NCI-H524 (cell line): ENCODE data around the gene RNF225.
A peak's percentile ranks its signal among the peaks of the same experiment; 100 is the strongest.
"Not testable (repeated sequence)": the region's sequence is repeated elsewhere in the genome, so short reads cannot be mapped to it uniquely, and the experiment has no call there.

Experiments used
- DNase-seq, 2 experiments: peaks; one replicate each; lab custom pipeline; 2025; lab: John Stamatoyannopoulos, UW

The RNF225 gene

GRCh38 chr19:58362272-58362994, 33.0 kb upstream of the RNF225 start, which contains the start of gene ZNF497:
Gene ZNF497, minus strand, starts transcription at chr19:58362751. Its CDS starts 5,116 bp downstream, at chr19:58357635.
- peak; percentile 95 to 97 for DNase-seq

DNA sequence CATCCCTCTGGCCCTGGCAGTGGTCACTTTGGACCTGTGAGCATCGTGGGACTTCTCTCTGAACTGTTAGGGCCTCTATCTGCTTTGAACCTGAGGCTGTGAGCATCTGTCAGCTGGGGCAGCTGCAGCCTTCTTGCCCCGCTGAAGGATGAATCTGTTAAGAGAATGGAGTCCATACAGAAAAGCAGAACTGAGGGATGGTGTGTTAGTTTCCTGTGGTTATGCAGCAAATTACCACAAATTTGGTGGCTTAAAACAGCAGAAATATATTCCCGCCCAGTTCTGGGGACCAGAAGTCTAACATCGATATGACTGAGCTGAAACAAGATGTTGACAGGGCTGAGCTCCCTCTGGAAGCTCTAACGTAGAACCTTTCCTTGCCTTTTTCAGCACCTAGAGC, 31.3 kb upstream of the RNF225 start:
- DNase-seq: no peak

DNA sequence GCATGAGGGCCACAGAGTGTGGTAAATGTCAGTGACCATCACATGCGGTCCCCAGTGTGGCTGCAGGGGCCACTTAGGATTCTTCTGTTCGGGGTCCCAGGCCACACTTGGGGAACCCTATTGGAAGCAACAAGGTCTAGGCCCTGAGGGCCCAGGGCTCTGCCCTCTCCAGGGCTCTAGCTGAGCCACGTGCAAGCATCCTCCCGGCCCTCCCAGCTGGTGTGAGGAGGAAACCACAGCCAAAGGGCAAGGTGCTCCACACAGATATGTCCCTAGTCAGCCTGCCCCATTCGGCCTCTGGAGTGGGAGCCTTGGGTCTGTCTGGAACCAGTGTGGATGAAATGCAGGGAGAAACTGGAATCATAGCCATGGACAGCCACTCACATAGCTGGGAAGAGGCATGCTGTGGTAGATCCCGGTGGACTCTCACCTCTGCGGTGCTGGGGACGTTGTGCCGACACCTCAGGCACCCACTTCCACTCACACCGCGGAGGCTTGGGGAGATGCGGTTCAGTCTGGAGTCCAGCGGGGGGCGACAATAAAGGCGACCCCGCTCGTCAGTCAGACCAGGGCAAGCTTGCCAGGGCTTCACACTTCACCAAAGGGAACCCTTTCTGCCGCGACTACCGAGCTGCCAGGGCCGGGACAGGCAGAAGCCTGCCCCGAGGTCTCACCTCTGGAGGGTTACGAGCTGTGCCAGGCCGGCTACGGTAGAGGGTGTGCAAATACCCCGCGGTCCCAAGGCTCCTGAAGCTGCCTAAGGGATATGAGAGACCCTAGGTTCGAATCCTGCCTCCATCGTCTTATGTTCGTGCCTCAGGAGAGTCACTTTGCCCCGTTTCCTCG, 28.6 kb upstream of the RNF225 start:
- no peak for DNase-seq

DNA sequence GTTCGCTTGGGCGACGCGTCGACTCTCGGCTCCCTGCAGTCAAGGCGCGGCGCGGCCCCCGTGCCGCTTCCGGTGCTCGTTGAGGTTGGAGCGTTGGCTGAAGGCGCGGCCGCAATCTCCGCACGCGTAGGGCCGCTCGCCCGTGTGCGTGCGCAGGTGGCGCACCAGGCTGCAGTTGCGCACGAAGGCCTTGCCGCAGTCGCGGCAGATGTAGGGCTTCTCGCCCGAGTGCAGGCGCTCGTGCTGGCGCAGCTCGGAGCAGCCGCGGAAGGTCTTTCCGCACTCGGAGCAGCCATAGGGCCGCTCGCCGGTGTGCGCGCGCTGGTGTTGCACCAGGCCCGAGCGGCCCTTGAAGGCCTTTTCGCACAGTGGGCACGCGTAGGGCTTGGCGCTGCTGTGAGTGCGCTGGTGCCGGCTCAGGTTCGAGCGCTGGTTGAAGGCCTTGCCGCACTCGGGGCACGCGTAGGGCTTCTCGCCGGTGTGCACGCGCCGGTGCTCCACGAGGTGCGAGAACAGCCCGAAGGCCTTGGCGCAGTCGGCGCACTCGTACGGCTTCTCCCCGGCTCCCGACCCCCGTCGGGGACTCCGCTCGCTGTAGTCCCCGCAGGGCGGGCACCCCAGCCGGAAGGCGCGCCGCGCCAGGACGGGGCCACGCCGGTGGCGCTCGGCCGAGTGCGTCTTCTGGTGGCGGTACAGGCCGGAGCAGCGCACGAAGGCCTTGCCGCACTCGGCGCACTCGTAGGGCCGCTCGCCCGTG, 27.6 kb upstream of the RNF225 start:
- no peak for DNase-seq

GRCh38 chr19:58368561-58369360, 26.7 kb upstream of the RNF225 start:
- no peak for DNase-seq

DNA sequence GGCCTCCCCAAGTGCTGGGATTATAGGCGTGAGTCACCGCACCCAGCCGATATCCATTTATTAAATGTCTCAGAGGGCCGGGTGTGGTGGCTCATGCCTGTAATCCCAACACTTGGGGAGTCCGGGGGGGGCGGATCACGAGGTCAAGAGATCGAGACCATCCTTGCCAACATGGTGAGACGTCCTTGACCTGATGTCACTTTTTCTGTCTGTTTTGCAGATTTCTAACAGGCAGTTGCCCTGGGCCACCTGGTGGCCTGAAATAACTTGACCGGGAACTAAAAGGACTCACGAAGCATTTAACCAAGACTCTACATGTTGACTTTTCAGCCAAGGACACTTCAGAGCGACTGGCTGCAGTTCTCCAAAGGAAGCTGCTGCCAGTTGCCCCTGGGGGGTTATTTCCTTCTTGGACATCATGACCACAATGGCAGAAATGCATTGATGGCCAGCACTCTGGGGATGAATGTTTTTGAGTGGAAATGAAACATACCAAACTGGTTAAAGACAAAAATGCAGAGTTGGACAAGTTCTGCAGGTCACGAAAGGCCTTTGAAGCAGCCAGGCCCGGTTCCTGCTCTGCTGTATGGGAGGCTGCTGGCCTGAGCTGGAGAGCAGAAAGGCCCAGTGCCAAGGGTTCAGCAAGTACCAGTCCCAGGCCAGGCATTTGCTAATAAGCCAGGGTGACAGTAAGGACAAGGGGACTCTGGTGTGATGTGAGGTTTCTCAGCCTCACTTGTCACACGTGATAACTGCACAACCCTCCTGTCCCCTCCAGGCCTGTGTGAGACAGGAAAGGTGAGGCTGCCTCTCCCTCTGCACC, 22.9 kb upstream of the RNF225 start:
- no peak for DNase-seq

- no peak for DNase-seq
Observed at GRCh38 chr19:58374200-58374599, 21.3 kb upstream of the RNF225 start.

- DNase-seq: not testable (repeated sequence)
Observed at GRCh38 chr19:58376724-58377123, 18.7 kb upstream of the RNF225 start.

DNA sequence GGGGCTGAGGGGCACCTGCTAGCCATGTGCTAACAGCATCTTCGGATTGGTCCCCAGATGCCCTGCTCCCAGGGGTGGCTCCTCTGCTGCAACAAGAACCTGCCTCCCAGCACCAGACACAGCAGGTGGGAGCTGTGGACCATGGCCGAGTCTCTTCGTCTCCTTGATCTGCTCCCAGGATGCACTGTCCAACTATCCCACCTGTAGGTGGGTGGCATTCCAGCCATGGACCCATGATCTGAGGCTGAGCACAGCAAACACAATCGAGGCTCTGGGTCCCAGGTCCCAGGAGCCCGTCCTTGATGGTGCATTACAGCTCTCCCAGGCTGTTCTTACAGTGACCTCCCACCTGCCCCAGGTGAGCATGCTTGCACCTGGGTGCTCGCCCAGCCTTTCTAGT, 16.2 kb upstream of the RNF225 start:
- no peak for DNase-seq

GRCh38 chr19:58380037-58380661, 15.3 kb upstream of the RNF225 start:
- DNase-seq: no peak

DNA sequence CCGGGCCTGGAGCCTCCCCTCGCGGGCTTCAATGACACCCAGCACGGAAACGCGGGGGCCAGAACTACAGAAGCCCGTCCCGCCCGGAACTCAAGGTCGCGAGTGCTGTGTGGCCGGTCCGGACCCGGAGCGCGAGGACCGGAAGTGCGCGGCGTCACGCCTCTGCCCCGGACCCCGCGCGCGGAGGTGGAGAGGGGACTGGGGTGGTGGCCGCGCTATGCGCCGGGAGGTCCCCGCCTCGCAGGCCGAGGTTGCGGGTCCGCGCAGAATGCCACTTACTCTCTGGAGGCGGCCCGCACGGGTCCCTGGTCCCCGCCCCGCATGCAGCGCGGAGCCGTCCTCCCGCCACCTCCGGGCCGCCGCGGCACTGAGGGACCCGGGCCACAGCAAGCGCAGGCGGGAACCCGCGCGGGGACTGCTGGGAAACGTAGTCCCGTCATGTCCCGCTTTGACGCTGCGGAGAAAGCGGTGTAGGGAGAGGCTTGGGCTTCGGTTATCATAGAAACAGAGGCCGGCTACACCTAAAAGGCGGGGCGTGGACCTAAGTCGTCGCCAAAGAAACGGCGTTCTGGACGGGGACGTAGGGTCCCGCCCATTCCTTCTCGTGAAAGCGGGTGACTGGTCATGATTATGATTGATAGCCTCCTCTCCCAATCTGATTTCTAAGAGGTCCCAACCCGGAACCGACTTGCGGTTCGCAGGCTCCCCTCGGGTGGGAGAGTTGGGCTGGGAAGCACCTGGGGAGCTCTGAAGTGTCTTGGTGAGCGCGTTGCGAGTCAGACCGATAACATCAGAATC, 14.6 kb upstream of the RNF225 start, which contains the start of gene ZNF837:
TSS of gene ZNF837 (minus strand) at position 369 of the 798 bp plus-strand sequence. CDS start 11,698 bp downstream, outside the sequence.
- peak; percentile 100 for DNase-seq

- no peak for DNase-seq
Observed at GRCh38 chr19:58381460-58382212, 13.8 kb upstream of the RNF225 start.

GRCh38 chr19:58382997-58383603, 12.4 kb upstream of the RNF225 start:
- DNase-seq: no peak

DNA sequence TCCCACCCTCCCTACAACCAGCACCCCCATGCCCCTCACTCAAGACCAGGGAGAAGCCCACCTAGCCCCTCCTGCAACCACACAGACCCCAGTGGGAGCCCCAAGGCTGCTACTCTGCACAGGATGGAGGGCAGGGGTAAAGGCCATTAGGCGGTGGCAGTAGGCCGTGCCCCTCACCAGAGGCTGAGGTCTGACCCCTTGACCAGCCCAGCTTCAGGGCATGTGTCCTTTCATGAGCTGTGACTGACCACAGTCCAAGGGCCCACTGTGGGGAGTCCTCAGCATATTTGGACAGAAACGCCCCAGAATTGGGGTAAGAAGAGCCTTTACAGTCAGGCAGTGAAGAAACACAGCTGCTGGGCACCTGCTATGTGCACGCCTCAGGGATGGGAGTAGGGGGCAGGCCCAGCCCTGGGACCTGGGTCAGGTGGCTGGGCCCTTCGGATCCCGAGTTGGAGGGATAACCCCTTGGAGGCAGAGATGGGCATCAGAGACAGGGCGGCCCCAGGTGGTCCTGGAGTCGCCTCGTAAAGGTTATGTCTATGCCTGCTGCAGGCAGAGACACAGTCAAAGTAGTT, 10.1 kb upstream of the RNF225 start:
- no peak for DNase-seq

DNA sequence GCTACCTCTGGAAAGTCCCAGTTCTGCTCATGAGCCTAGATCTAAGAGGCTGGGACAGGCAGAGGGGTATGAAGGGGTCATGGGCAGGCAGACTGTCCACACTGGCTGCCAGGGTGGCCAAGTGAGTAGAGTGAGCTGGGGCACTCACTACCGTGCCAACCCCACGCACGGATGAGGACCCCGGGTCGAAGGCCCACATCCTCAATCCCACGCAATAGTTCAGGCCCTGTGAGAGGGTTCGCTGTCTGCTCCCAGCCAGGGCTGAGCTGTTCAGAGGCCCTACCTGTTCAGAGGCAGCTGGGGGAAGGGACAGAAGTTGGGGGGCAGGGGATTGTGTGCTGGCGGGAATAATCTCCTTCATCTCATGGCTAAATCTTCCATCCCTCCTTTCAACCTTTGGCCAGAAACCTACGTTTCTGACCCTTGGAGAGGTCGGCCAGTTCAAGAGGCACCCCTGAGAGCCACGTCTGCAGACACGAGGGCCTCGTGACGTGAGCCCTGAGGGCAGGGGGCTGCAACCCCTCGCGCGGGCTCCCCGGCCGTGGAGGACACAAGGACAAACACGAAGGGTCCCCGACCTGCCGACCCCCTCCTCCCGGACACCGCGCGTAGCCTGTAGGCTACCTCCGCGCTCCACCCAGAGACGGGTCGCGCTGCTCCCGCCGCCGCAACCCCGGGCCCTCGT, 9.4 kb upstream of the RNF225 start:
- DNase-seq: no peak

DNA sequence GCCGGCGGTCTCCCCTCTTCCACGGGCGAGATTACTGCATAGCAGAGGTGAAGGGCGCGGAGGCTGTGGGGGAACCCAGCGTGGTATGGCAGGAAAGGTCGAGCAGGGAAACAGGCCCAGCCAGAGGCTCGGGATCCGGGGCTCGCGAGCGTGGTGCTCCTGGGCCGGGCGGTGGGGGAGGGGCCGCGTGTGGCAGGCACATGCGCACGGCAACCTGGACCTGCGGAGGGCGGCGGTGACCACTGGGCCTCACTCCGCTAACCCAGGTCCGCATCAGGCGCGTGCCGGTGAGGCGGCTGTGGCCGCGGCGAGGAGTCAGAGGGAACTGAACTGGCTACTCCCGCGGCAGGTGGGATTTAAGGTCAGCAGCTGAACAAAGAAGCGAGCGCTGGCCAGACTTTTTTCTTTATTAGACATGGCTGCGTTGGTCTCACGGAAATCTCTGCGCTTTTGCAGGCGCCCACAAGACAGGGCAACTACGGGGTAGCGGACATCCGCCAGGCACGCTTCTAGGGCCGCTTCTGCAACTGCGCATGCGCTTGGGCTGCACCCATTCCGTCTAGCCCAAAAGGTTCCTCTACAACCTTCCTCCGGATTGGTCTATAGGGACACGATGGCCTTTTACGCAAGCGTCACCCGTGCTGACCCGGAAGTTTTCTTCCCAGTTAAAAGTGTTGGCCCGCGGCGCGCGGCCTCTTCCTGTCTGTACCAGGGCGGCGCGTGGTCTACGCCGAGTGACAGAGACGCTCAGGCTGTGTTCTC, 8.7 kb upstream of the RNF225 start, which contains the start of gene RPS5:
TSS of gene RPS5 (plus strand) at position 694 of the 762 bp plus-strand sequence. CDS start 869 bp downstream, outside the sequence.
- DNase-seq: peak; percentile 97 to 99
